ENCODE measurements around the gene ZRANB3. TPM values are rescaled to one million over a fixed set of nuclear protein-coding genes. Genes with fewer than 3 reads are reported as not detected.

Gene ZRANB3
- total RNA-seq, 2 experiments from 2014 or later, result 21.4 to 21.5 TPM

GRCh38 chr2:135203944-135204343 is 327.1 kb downstream of the ZRANB3 start:
- ATAC-seq (no peak), DNase-seq (no peak)
- H3K27ac Mint-ChIP-seq, result no peak overlapping the region
- intact Hi-C loops (cut with micrococcal nuclease), result no loop called here
- POLR2A ChIA-PET, result no interaction called here
- H3K9me3 Mint-ChIP-seq, result no peaks in the 10 kb centered on the region
- H3K4me3 Mint-ChIP-seq, result no peak overlapping the region
- no peaks in the 10 kb centered on the region for H3K27me3 Mint-ChIP-seq
- no peak for TF ChIP-seq CTCF (IDR thresholded peaks at IDR 0.05)
- CTCF ChIA-PET, result no interaction called here
- peaks cover 2% of the 10 kb centered on the region for H3K36me3 Mint-ChIP-seq (ENCODE audit: low read depth)
- no peaks in the 10 kb centered on the region for H3K4me1 Mint-ChIP-seq (ENCODE audit: low read depth)

- peaks cover 2% of the 10 kb centered on the region for H3K36me3 Mint-ChIP-seq (ENCODE audit: low read depth)
- H3K4me1 Mint-ChIP-seq (ENCODE audit: low read depth), result no peaks in the 10 kb centered on the region
- H3K27ac Mint-ChIP-seq, result no peak overlapping the region
- ChIA-PET POLR2A (no interaction called here), CTCF (no interaction called here)
- intact Hi-C loops (cut with micrococcal nuclease), result no loop called here
- no peaks in the 10 kb centered on the region for H3K9me3 Mint-ChIP-seq
- DNase-seq (no peak), ATAC-seq (no peak)
- H3K27me3 Mint-ChIP-seq, result no peaks in the 10 kb centered on the region
- no peak overlapping the region for H3K4me3 Mint-ChIP-seq
- no peak for TF ChIP-seq CTCF (IDR thresholded peaks at IDR 0.05)
Observed at GRCh38 chr2:135202751-135203150, 328.3 kb downstream of the ZRANB3 start.

- H3K4me3 Mint-ChIP-seq, result no peak overlapping the region
- peaks cover 4% of the 10 kb centered on the region for H3K9me3 Mint-ChIP-seq
- no peaks in the 10 kb centered on the region for H3K27me3 Mint-ChIP-seq
- H3K4me1 Mint-ChIP-seq (ENCODE audit: low read depth), result no peaks in the 10 kb centered on the region
- CTCF ChIA-PET, result interaction anchor here (1.2 kb wide), 1 partner anchor 10 kb away, joined by 4 read pairs; no protein-coding TSS in a partner anchor
- no peak for TF ChIP-seq CTCF (IDR thresholded peaks at IDR 0.05)
- POLR2A ChIA-PET, result interaction anchor here (0.9 kb wide), 1 partner anchor 248 kb away, joined by 3 read pairs; no protein-coding TSS in a partner anchor
- peaks cover 2% of the 10 kb centered on the region for H3K36me3 Mint-ChIP-seq (ENCODE audit: low read depth)
- H3K27ac Mint-ChIP-seq, result no peak overlapping the region
- ATAC-seq (no peak), DNase-seq (no peak)
- intact Hi-C loops (cut with micrococcal nuclease), result no loop called here
Observed at GRCh38 chr2:135198481-135198880, 332.5 kb downstream of the ZRANB3 start.

- ChIA-PET CTCF (no interaction called here), POLR2A (no interaction called here)
- Mint-ChIP-seq H3K9me3 (peaks cover 18% of the 10 kb centered on the region), H3K27ac (no peak overlapping the region), H3K27me3 (no peaks in the 10 kb centered on the region), H3K4me3 (no peak overlapping the region), H3K4me1 (ENCODE audit: low read depth) (no peaks in the 10 kb centered on the region), H3K36me3 (ENCODE audit: low read depth) (peaks cover 10% of the 10 kb centered on the region)
- no peak for TF ChIP-seq CTCF (IDR thresholded peaks at IDR 0.05)
- no peak for DNase-seq
- ATAC-seq, result no peak
- intact Hi-C loops (cut with micrococcal nuclease), result no loop called here
Observed at GRCh38 chr2:135190799-135191198, 340.2 kb downstream of the ZRANB3 start.

GRCh38 chr2:135189148-135189547 is 341.9 kb downstream of the ZRANB3 start:
- ChIA-PET POLR2A (no interaction called here), CTCF (no interaction called here)
- peaks cover 15% of the 10 kb centered on the region for H3K9me3 Mint-ChIP-seq
- H3K36me3 Mint-ChIP-seq (ENCODE audit: low read depth), result peaks cover 10% of the 10 kb centered on the region
- DNase-seq (no peak), ATAC-seq (no peak)
- no peaks in the 10 kb centered on the region for H3K4me1 Mint-ChIP-seq (ENCODE audit: low read depth)
- H3K4me3 Mint-ChIP-seq, result no peak overlapping the region
- no peak overlapping the region for H3K27ac Mint-ChIP-seq
- H3K27me3 Mint-ChIP-seq, result no peaks in the 10 kb centered on the region
- intact Hi-C loops (cut with micrococcal nuclease), result no loop called here
- TF ChIP-seq CTCF (IDR thresholded peaks at IDR 0.05), result no peak
